NCI-H1092 (cell line): ENCODE data around the gene FAM72D.
"Not testable (repeated sequence)": the region's sequence is repeated elsewhere in the genome, so short reads cannot be mapped to it uniquely, and the experiment has no call there.

ENCODE experiments used
- DNase-seq: peaks from one replicate; lab custom pipeline; 2025; lab: John Stamatoyannopoulos, UW

The FAM72D gene

DNA sequence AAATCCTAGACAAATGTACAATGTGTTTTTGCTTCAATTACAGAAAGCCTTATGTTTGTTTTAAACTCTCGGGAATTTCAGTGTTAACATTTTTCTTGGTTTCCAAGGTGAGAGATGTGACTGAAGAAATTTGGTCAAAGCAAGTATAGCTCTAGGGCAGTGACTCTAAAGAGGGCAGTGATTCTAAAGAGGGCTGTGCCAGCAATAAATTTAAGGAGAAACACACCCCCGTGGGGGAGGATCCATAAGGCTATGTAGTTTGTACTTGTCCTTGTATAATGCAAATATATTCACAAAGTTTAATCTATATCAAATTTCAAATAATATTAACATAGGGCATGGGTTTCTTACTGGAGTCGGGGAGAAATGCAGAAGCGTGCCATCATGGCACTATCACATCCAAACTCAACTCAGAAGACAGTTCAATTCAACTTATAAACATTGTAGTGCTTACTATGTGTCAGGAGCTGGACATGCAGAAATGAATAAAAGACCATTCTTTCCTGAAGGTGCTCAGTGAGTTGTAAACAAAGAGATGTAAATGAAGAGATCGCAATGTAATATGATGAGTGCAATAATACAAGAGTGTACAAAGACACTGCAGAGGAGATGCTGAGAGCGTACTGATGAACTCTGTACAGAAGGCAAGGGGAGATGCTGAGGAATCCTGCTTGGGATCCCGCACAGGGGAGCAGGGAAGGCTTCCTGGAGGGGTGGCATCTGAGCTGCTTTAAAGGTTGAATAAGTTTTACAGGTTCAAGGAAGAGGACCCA lies 13.1 kb upstream of the FAM72D start:
- not testable (repeated sequence) for DNase-seq

DNA sequence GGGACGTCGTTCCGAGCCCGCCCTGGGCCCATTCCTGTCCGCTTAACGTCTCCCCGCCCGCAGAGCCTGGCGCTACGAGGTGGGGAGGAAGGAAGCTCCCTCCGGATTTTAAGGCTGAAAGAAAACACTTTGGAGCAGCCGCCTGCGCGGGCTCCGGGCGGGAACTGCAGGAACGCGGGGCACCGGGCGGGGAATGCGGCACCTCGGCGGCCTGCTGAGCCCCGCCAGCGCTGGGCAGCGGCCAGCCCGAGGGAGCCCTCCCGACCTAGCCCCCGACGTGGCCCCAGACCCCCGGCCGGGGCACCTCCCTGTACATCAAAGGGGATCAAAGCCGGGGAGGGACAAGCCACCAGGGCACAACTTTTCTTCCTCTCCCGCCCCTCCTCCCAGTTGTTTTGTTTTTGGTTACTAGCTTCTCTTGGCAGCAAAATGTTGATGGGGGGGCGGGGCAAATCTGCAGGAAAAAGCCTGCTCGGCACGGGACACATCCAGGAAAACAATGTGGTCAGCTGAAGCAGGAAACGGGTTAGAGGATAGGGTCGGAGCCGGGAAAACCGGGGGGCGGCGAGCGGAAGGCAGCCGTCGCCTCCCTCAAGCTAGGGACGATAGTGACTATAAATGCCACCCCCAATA lies 2.1 kb upstream of the FAM72D start:
- not testable (repeated sequence) for DNase-seq

DNA sequence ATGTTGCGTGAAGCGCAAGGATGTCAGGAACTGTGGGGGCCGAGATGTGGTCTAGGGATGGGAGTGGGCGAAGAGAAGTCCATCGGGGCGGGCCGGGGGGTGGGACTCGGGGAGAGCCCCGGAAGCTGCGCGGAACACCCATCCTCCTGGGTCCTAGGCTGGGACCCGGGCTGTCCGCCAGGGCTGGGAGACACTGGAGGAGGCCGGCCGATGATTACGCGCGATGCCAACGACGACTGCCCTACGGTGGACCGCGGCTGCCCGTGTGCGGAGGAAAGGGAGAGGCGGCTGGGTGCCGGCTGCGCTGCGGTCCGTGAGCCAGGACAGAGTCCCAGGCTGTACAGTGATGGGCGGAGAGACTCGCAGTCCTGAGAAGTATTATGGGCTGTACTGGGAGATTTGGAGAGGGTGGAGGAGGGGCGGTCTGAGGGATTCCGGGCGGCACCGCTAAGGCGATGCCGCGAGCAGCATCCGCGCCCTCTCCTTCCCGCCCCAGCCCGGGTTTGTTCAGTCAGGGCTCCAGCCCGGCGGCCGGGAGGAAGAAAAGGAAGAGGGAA lies 1.0 kb upstream of the FAM72D start:
- not testable (repeated sequence) for DNase-seq

GRCh38 chr1:145101725-145102124 lies 6.0 kb downstream of the FAM72D start:
- not testable (repeated sequence) for DNase-seq

DNA sequence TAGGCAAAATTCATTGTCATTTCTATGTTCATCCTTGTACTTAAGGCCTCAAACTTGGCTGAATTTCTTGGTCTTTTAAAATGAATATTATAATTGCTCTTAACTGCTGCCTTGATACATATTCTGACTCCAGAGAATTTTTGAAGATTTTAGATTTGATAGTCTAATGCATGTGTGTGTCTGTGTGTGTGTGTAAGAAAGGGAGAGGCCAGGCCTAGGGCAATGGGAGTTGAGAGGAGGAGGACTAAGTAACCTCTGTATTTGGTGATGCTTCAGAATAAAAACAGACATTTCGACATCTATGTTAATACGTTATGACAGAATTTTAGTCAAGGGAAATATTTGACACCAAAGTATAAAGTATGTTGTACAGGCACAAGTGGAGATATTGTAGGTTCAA lies 7.5 kb downstream of the FAM72D start:
- not testable (repeated sequence) for DNase-seq

DNA sequence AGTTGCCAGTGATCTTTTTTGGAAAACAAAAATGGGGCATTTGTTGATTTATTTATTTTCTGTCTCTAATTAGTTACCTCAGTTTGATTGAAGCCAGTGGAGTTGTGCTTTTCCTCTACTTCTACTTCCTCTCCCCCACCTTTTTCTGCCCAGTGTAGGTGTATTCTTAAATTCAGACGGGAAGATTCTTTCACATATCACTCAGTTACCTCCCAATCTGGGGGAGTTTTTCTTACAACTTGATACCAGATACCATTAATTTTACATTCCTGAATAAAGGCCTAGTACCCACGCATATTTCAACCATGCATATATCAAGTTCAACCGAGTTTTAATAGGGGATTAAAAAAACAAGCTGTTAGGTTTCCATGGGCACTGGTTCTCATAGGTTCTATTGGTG lies 15.9 kb downstream of the FAM72D start:
- not testable (repeated sequence) for DNase-seq

GRCh38 chr1:145112703-145113102 lies 16.9 kb downstream of the FAM72D start:
- DNase-seq: not testable (repeated sequence)

GRCh38 chr1:145114560-145115057 lies 18.8 kb downstream of the FAM72D start:
- not testable (repeated sequence) for DNase-seq

DNA sequence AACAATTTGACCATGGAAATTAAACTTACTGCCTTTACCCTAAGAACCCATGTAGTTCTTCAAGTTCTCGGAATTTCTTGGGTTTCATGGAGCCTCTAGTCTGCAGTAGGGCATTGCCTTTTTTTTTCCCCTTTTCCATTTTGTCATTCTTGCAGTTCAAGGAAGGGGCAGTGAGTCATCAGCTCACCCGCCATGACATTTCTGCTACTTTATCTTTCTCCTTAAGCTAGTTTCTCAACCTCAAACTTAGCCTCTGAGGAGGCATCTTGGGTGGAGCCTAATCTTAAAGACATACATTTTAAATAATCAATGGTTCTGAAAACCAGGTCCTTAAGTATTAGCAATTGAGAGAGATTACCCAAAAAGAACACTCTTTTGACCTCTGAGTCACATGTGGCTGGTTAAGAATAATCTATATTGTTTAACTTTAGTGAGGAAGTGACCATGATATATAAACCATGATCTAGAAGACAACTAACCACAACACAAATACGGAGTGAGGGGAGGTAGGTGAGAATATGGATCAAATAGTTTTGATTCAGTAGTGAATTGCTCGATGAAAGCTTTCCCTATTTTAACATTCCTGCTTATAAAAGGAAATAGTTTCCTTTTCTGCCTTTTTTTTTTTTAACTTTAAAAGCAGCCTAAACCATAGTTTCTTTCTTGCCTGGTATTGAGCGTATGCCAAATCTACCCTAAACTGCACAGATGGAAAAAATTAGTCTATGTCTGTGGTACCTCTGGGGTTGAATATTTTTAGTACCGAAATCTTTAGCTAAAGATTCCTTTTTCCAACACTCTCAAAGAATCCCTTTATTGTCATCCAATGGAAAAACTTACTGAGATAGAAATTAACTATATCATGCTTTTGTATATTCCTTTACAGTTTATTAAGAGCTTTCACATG lies 20.1 kb downstream of the FAM72D start:
- not testable (repeated sequence) for DNase-seq

DNA sequence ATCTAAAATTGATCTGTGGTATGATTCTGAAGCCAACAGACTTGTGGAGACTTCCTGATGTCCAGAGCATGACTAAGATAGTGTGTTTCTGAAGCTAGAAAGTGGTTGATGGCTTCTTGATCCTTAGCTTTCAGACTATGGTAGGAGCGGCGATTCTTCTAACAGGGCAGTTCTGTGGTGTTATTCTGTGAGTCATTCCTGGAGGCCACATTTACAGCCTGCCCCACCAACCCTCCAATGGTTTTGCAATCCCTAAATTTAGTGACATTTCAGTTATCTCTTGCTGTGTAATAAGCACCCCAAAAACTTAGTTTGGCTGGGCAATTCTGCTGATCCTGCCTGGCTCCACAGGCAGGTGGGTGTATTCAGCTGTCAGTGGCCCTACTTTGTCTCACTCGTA lies 24.1 kb downstream of the FAM72D start:
- not testable (repeated sequence) for DNase-seq

DNA sequence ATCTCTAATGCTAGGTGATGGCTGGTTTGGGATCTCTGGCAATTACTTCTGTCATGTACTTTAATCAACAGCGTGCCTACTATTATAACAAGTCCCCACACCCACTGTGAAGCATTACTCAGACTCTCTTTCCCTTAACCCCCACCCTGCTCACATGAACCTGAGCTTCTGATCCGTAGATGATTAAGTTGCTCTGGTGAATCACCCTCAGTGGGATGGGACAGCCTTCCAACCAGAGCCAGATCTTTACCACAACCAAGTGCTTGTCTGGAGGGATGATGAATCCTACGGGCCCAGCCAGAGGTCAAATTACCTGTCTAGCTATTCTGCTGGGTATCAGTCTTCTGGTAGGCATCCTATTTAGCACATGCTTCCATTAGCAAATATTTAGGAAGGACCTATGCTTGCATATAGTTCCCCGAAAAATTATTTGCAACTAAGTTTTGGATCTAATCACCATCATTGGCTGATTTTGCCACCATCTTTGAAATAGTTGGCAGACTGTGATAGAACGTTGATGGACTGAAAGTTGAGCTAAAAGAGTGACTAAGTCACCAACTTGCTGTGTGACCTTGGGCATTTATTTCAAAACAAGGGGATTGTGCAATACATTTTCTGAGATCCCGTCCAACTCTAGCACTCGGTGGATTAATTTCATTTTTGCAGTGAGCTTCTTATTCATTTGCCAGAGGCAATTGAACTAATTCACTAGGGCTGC lies 26.7 kb downstream of the FAM72D start:
- DNase-seq: not testable (repeated sequence)

- not testable (repeated sequence) for DNase-seq
Measured at GRCh38 chr1:145123062-145123395, 27.3 kb downstream of the FAM72D start.

DNA sequence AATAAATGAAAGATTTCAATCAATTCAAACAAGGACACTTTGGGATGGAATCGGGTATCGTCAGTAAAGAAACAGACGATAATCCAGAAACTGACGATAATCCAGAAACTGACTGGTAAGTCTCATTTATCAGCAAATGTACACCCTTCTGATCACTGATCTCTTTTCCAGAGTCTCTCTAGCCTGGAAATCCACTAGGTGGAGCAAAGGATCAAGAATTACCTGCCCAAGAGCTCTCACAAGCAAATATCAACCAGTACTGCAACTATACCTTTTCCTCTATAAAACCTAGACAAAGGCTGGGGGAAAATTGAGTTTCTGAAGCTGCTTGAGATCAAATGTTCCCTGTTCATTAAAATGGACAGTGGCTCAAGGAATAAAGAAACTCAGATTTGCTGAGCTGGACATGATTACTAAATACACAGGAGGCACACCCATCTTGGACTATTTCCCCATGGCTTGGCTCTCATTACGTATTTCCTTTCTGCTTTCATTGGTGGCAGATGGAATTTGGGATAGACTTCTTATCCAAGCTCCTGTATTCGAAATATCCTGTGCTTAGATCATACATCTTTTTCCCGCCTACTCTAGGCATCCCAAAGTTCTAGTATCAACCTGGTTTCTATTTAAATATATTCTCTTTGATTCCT lies 28.3 kb downstream of the FAM72D start:
- not testable (repeated sequence) for DNase-seq

- not testable (repeated sequence) for DNase-seq
Measured at GRCh38 chr1:145125112-145125511, 29.3 kb downstream of the FAM72D start.

DNA sequence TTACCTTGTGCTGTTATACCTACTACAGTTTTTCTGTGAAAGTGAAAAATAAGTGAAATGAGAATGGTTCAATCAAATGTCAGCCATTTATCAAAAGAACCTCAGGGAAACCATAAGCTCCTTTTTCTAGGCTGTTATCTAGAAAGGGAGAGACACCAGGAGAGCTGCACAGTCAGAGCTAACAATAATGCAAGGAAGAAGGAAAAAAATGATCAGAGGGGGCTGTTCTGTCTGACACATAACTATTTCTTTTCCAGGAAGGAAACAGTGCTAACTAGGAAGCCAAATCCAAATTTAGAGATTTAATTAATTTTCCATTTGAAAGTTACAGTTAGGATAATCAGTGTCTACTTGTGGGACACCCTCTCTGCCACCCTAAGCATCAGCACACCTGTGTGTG lies 31.4 kb downstream of the FAM72D start:
- not testable (repeated sequence) for DNase-seq

GRCh38 chr1:145128697-145129469 lies 33.1 kb downstream of the FAM72D start:
- DNase-seq: not testable (repeated sequence)

GRCh38 chr1:145134476-145134875 lies 38.7 kb downstream of the FAM72D start:
- DNase-seq: not testable (repeated sequence)

DNA sequence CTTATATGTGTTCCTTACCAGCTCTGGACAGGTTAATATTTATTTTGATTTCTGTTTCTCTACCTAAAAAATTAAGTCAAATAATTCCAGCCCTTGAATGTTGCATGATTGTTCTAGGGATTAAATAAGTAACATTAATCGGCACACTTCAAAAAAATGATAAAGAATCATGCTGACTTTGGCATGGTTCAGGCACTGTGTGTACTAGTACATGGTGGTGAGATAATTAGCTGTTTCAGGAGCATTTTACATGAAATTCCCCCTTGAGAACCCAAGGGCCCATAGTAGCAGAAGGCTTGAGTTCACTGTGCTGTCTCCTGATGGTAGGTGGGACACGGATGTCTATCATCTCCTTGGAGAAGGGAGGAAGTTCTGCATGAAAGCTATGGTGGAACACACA lies 44.8 kb downstream of the FAM72D start:
- DNase-seq: not testable (repeated sequence)

- DNase-seq: not testable (repeated sequence)
Measured at GRCh38 chr1:145144264-145144913, 48.6 kb downstream of the FAM72D start.
